GM12872 (cell line): ENCODE results near the gene MS4A7.

ENCODE experiments used
- CTCF ChIP-seq: IDR thresholded peaks from 3 replicates; pipeline ENCODE4 v1.5.1; 2011; ENCODE audit warnings: low read depth, mild to moderate bottlenecking, low read length, moderate library complexity; ENCODE audit not compliant: insufficient read depth

Gene MS4A7

GRCh38 chr11:60371854-60372253 lies 6.5 kb upstream of the MS4A7 start:
- no peak for TF ChIP-seq CTCF

GRCh38 chr11:60372767-60373166 lies 5.6 kb upstream of the MS4A7 start:
- no peak for TF ChIP-seq CTCF

- TF ChIP-seq CTCF = no peak
These were observed 3.0 kb upstream of the MS4A7 start for GRCh38 chr11:60375316-60375715.

- TF ChIP-seq CTCF = no peak
These were observed 1.7 kb upstream of the MS4A7 start for GRCh38 chr11:60376601-60377000.

GRCh38 chr11:60377401-60378136 lies 763 bp upstream of the MS4A7 start:
- no peak for TF ChIP-seq CTCF

GRCh38 chr11:60389279-60389910 lies 11.1 kb downstream of the MS4A7 start:
- no peak for TF ChIP-seq CTCF

GRCh38 chr11:60390419-60390818 lies 12.1 kb downstream of the MS4A7 start:
- no peak for TF ChIP-seq CTCF
